ENCODE results near the gene STAMBP.
"Not testable (repeated sequence)": the region's sequence is repeated elsewhere in the genome, so short reads cannot be mapped to it uniquely, and the experiment has no call there.

STAMBP gene

GRCh38 chr2:73888388-73888787 is 59.6 kb downstream of the STAMBP start:
- no peak for DNase-seq

GRCh38 chr2:73889206-73889605 is 60.4 kb downstream of the STAMBP start:
- no peak for DNase-seq

- DNase-seq = no peak
Observed at GRCh38 chr2:73890301-73891092, 61.7 kb downstream of the STAMBP start.

- DNase-seq = no peak
Observed at GRCh38 chr2:73891276-73891901, 62.6 kb downstream of the STAMBP start.

GRCh38 chr2:73892631-73893329 is 64.0 kb downstream of the STAMBP start, which contains the start of gene ACTG2:
ACTG2 (plus strand) TSS chr2:73893008; CDS start chr2:73901312, 8,304 bp downstream.
- no peak for DNase-seq

- no peak for DNase-seq
Observed at GRCh38 chr2:73893764-73894474, 65.2 kb downstream of the STAMBP start.

GRCh38 chr2:73894475-73894850 is 65.7 kb downstream of the STAMBP start:
- no peak for DNase-seq

- DNase-seq = no peak
Observed at GRCh38 chr2:73894877-73895276, 66.1 kb downstream of the STAMBP start.

GRCh38 chr2:73895473-73895872 is 66.7 kb downstream of the STAMBP start:
- no peak for DNase-seq

GRCh38 chr2:73896362-73897239 is 67.8 kb downstream of the STAMBP start:
- DNase-seq = no peak

- DNase-seq = no peak
Observed at GRCh38 chr2:73897240-73897583, 68.5 kb downstream of the STAMBP start.

- DNase-seq = no peak
Observed at GRCh38 chr2:73897934-73898333, 69.2 kb downstream of the STAMBP start.

- DNase-seq = no peak
Observed at GRCh38 chr2:73899801-73900336, 71.1 kb downstream of the STAMBP start.

- no peak for DNase-seq
Observed at GRCh38 chr2:73901143-73901542, 72.4 kb downstream of the STAMBP start.

GRCh38 chr2:73902284-73902683 is 73.5 kb downstream of the STAMBP start:
- no peak for DNase-seq

- no peak for DNase-seq
Observed at GRCh38 chr2:73903313-73903712, 74.6 kb downstream of the STAMBP start.

GRCh38 chr2:73903949-73904613 is 75.3 kb downstream of the STAMBP start:
- DNase-seq = not testable (repeated sequence)

- DNase-seq = no peak
Observed at GRCh38 chr2:73904952-73905351, 76.2 kb downstream of the STAMBP start.

- DNase-seq = no peak
Observed at GRCh38 chr2:73906847-73907505, 78.2 kb downstream of the STAMBP start.

- peak; percentile 49 to 57 for DNase-seq
Observed at GRCh38 chr2:73907840-73908452, 79.2 kb downstream of the STAMBP start.
